T47D (cell line): ENCODE results near the gene CAMK1D.
"Not testable (repeated sequence)": the region's sequence is repeated elsewhere in the genome, so short reads cannot be mapped to it uniquely, and the experiment has no call there.

Source experiments
- DNase-seq, 2 experiments: peaks; one replicate each; pipeline versions ENCODE4 v3.0.0 to v3.0.0-alpha.2; 2011 to 2012; ENCODE audit warnings: low read depth in 1 of 2, low spot score in 1 of 2
- JUND ChIP-seq: IDR thresholded peaks from 2 replicates; pipeline ENCODE4 v1.6.1; 2012; ENCODE audit warnings: low read depth
- in situ Hi-C: cut with HindIII; loops from 2 replicates; pipeline ENCODE4 v1.10.0; 2016; ENCODE audit warnings: low sequenced_read_pairs, low pct_unique_long_range_greater_than_20kb

Gene CAMK1D

DNA sequence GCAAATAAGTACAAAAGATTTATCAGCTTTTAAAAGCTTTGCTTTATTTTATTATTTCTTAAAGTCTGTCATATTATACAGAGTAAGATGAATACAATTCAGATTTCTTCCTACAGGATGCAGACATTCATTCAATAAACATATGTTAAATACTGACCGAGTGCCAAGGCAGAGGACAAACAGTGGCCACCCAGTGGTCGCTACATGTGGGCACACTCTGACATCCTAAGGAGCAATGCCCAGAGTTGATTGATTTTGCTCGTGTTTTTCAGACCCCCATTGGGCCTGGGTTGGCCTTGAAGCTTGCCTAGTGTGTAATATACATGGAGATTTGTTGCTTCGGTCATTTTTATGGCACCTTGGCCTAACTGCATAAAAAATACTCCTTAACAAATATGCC is 451.0 kb downstream of the CAMK1D start:
- TF ChIP-seq JUND = no peak
- peak in 1 of 2 experiments; percentile 38 for DNase-seq
- in situ Hi-C loops = no loop called here

DNA sequence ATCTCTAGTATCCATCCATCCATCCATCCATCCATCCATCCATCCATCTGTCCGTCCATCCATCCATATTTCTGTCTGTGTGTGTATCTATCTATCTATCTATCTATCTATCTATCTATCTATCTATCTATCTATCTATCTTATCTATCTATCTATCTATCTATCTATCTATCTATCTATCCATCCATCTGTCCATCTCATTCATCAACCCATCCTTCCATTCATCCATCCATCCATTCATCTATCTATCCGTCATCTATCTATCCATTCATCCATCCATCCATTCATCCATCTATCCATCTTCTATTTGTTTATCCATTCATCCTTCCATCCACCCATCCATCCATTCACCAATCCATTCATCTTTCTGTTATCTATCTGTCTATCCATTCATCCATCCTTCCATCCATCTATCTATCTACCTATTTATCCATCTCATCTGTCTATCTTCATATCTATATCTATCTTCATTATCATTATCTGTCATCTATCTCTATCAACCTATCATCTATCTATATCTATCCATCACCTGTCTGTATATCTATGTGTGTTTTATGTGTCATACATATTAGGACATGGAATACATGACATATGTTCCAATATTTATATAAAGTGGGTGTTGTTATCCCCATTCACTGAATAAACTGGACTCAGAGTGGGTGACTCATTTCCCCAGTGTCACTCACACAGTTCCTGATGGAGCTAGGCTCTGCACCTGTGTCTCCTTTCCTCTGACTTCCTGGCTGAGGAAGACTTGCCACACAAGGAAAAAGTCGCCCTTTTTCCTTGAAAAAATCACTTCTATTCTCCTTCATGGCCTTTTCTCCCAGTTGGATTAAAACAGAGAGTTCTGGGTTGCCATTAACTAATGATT is 452.1 kb downstream of the CAMK1D start:
- no peak for DNase-seq
- TF ChIP-seq JUND = no peak
- in situ Hi-C loops = no loop called here

DNA sequence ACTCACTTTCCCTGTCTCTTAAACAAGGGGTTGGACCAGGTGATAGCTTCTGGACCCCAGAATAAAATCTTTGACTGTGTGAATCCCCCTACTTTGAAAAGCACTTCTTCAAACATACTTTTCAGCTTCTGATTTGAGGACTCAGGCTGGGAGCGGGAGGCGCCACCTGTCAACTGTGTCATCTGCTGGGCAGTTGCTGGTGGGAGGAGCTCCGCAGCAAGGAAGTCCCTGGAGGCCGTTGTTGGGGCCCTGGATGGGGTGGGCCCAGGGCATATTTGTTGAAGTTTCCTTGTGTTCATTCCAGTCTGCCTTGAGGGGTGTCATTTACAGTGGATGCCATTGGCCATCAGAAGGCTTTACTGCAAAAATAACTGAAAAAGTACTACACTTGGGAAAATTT is 454.4 kb downstream of the CAMK1D start:
- no peak for TF ChIP-seq JUND
- no peak for DNase-seq
- in situ Hi-C loops = no loop called here

DNA sequence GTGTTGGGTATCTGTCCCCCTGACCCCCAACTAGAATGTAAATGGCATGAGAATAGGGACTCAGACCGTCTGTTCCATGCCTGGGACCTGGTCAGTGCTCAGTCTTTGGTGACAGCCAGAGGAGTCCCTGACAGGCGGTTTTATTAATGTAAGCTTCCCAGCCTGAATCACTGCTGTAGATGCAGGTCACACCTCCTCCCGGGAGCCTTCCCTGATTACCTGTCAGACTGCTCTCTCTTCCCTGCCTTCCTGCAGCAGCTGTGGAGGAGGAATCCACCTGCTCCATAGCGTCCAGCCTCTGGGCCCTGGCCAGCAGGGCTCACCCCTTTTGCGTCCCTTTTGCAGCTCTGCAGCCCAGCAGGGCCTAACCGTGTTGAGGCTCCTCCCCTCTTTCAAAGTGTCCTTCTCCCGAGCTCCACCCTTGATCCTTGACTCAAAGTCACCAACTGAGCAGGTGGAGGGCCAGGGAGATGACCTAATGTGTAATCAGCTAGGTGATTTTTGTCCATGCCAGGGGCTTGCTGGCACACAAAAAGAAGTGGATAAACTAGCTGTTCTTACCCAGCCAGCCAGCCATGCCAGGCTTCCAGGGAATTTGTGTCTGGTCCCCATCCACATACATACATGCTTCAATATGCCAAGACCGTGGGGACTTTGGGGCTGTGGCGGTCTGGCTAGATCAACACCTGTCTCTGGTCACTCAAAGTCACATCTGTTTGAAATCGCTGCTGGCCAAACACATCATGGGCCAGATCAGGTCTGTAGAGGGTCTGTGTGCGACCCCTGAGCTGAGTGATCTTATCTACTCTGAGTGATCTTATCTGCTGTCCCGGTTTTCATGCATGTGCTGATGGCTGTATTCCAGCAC is 457.1 kb downstream of the CAMK1D start:
- in situ Hi-C loops = no loop called here

DNA sequence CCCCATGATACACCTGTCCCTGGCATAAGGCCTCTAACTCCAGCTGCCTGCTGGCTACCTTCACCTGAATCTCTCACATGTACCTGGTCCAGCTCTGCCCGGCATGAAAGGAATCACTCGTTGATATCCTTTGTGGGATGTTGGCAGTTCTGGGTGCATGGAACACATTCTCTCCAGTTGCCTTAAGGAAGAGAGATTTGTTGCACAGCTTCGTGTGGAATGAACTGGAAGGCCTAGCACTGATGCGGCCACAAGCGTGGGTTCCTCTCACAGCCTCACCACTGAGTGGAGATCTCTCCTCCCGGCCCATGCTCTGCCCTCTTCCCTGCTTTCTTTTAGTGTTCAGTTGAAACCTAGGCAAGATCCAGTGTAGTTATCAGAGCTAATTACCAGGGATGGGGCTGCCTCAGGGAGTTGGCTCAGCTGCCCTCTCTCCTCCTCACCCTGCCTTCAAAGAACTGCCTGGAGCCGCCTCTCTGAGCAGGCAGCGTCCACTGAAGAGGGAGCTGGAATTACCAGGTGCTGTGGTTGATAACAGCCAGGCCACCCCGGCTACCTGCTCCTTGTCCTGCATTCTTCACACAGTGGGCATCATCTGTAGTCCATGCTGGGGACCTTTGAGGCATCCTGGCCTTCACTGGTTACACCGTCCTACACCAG is 457.9 kb downstream of the CAMK1D start:
- in situ Hi-C loops = no loop called here
- no peak for TF ChIP-seq JUND

More for the DNA sequence above, 457.1 kb downstream of the CAMK1D start:
- no peak for DNase-seq
- no peak for TF ChIP-seq JUND

DNA sequence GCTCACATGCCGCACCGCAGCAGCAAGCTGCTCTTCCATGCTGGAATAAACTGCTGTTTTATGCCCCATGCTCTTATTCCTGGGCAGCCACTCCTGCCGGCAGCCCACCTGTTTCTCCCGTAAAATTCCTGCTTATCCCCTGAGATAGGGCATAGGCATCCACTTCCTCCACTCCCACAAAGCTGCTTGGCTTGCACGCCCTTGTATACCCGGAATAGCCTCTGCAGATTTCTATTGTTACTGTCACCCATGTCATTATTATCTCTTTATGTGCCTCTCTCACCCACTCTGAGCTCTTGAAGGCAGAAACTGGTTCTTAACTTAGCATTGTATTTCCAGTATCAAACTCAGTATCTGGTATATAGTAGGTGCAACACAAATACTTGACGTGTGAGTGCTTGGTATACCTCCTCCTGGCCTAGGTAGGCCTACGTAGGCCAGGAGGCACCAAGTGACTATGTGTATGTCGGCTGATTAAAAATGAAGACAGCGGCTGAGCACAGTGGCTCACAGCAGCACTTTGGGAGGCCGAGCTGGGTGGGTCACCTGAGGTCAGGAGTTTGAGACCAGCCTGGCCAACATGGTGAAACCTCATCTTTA is 458.8 kb downstream of the CAMK1D start:
- no peak for DNase-seq
- in situ Hi-C loops = no loop called here
- TF ChIP-seq JUND = no peak

More for the DNA sequence above, 457.9 kb downstream of the CAMK1D start:
- no peak for DNase-seq

DNA sequence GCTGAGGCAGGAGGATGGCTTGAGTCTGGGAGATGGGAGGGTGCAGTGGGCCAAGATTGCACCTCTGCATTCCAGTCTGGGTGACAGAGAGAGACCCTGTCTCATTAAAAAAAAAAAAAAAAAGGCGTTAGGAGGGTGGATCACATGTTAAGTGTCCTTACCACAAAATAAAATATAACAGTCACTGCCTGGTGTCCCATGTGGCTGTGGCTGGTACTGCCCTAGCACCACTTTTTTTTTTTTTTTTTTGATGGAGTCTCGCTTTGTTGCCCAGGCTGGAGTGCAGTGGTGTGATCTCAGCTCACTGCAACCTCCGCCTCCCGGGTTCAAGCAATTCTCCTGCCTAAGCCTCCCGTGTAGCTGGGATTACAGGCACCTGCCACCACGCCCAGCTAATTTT is 460.7 kb downstream of the CAMK1D start:
- in situ Hi-C loops, DNase-seq: not testable (repeated sequence)

DNA sequence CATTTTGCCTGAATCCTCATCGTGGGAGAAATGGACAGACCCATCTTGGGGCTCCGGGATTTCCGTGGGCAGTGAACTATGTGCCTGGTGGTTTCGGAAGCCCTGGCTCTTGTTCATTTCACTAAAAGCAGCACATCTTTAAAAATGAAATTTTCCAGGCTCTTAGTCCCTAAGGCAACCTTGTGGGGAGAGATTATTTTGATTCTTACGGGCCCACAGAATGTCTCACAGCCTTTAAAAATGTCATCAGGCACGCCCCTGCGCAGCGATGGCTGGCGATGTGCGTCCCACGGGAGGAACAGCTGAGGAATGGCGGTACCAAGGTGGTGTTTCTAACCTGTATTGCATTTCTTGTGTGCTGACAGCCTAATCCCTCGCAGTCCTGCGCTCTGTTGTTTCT is 462.5 kb downstream of the CAMK1D start:
- no peak for DNase-seq
- TF ChIP-seq JUND = no peak
- in situ Hi-C loops = no loop called here

DNA sequence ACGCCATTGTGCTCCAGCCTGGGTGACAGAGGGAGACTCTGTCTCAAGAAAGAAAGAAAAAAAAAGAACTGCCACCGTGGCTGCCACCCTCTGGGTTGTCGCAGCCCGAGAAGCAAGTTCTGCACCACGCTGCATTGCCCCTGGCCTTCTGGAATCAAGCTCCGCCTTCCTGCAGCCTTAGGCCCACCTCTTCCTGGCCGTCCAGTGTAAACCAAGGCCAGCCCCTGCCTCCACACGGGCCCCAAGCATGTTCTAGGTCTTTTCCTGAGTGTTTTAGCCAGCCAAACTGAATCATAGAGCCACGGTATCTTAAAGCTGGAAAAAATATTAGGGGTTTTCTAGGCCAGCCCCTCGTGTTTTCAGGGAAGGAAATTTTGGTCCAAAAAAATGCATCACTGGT is 463.2 kb downstream of the CAMK1D start:
- TF ChIP-seq JUND = no peak
- no peak for DNase-seq
- in situ Hi-C loops = no loop called here

DNA sequence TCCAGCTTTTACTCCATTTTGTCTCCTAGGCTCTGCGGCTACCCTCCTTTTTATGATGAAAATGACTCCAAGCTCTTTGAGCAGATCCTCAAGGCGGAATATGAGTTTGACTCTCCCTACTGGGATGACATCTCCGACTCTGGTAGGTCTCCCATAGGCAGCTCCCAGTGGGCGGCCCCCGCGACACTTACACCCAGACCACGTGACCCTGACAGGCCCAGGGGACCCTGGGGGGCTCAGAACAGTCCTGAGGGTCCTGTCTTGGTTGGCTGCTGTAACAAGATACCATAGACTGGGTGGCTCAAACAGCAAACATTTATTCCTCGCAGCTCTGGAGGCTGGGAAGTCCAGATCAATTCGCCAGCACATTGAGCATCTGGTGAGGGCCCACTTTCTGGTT is 464.8 kb downstream of the CAMK1D start:
- no peak for DNase-seq
- in situ Hi-C loops = no loop called here
- no peak for TF ChIP-seq JUND

DNA sequence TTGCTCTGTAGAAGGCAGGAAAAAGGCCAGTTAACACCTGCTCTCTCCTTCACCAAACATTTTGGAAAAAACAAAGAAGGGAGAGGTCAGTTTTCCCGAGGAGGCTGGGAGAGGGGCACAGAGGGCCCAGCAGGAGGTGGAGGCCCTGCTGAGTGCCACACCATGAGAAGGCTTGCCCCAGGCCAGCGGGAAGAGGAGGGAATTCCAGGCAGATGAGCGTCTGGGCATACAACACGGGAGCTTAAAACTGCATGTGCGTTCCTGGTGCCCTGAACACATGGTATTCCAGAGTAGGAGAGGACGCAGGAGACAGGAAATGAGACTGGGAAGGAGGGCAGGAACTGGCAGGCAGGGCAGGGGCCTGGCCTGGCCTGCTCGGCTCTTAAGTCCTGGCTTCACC is 469.7 kb downstream of the CAMK1D start:
- in situ Hi-C loops = no loop called here
- no peak for DNase-seq
- no peak for TF ChIP-seq JUND

DNA sequence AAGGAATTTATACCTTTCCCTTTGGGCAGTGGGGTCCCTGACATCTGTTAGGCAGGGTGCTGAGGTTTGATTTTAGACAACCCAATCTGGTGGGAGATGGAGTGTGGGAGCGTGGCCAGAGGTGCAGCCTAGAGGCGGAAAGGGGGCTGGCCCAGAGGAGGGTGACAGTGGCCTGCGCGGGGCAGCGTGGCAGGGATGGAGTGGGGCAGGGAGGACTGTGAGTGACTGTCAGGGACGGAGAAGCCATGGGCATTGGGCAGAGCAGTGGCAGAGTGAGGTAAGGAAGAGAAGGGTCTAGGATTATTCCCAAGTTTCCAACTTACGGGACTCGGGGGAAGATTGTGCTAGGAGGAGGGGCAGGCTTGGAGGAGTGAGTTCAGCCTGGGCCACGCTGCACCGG is 470.3 kb downstream of the CAMK1D start:
- no peak for DNase-seq
- no peak for TF ChIP-seq JUND
- in situ Hi-C loops = no loop called here
